Occipital lobe (tissue), 2 donors: ENCODE results near the gene PCK2. TPM values are rescaled to one million over a fixed set of nuclear protein-coding genes. Genes with fewer than 3 reads are reported as not detected.

Experiments
- DNase-seq: peaks from one replicate; lab custom pipeline; 2025; lab: John Stamatoyannopoulos, UW
- total RNA-seq: library from RNA; depleted of rRNA; stranded (reverse); fragments of >200 nt; gene quantifications from one replicate; pipeline ENCODE4 v1.2.3, GENCODE V29; 2014

Gene PCK2
- total RNA-seq, 1 donor from 2014 or later: 1.1 TPM

- no peak for DNase-seq
Observed at GRCh38 chr14:24074625-24075484, 19.3 kb upstream of the PCK2 start.

DNA sequence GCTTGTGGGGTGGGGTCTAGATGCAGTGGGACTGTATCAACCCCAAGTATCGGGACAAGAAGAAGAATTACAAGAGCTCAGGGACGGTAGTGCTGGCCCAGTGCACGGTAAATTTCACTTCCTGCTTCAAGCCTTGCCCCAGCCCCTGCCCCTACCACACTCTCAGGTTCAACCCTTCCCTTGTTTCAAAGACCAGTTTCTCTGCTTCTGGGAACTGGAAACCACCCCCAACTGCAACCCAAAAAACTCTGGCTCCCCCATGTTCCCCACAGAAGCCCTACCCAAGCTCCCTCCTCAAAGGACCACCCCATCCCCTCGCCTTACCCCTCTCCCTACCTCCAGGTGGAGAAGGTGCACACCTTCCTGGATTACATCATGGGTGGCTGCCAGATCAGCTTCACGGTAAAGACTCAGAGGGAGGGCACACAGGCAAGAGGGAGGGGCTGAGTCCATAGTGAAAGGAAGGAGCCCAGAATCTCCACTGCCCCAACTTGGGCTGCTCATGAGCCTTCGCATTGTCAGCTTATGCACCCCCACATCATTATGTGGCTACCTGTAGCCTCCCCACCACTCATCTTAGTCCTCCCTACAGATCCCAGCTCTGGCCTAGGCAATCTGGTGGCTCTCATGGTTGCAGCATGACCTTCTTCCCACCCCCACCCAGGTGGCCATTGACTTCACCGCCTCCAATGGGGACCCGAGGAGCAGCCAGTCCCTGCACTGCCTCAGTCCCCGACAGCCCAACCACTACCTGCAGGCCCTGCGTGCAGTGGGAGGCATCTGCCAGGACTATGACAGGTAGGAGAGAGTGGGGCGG, 18.4 kb upstream of the PCK2 start:
- no peak for DNase-seq

GRCh38 chr14:24076302-24076601, 17.9 kb upstream of the PCK2 start:
- DNase-seq: no peak

GRCh38 chr14:24077086-24077485, 17.0 kb upstream of the PCK2 start:
- no peak for DNase-seq

- no peak for DNase-seq
Observed at GRCh38 chr14:24078146-24078545, 16.0 kb upstream of the PCK2 start.

GRCh38 chr14:24079491-24080141, 14.5 kb upstream of the PCK2 start:
- DNase-seq: no peak

- no peak for DNase-seq
Observed at GRCh38 chr14:24080142-24080530, 14.0 kb upstream of the PCK2 start.

DNA sequence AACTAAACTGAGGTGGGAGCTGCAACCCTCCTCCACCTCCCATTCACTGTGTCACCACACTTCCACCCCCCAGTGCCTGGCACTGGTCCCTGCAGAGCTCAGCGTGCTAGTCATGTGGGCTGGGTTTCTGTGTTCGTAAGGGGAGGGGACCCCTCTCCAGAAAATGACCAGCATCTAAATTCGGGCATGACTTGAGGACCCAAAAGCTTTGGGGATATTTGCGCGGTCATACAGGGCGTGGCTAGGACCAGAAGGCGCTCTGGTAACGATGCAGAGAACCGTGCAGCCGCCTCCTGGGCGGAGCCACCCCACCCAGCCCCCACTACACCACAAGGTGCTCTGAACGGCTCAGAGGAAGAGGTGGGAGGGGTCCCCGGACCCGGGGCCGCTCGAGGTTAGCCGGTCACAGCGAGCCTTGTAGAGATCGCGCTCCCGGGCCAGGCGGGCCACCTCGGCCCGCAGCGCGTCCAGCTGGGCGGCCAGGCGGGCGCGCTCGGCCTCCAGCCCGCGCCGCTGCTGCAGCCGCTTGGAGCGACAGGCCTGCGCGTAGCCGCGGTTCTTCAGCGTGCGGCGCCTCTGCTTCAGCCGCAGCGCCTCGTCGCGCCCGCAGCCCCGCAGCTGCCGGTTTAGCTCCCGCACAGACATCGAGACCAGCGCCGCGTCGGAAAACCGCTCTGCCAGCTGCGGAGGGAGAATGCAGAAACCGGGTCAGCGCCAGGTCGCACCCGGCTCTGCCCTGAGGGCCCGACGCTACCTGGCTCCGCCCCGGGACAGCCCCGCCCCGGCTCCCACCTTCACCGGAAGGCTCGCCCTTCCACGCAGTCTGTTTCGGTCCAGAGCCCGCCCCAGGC, 13.0 kb upstream of the PCK2 start:
- peak; percentile 37 for DNase-seq

GRCh38 chr14:24081739-24082211, 12.3 kb upstream of the PCK2 start:
- DNase-seq: no peak

GRCh38 chr14:24082411-24083080, 11.6 kb upstream of the PCK2 start:
- no peak for DNase-seq

DNA sequence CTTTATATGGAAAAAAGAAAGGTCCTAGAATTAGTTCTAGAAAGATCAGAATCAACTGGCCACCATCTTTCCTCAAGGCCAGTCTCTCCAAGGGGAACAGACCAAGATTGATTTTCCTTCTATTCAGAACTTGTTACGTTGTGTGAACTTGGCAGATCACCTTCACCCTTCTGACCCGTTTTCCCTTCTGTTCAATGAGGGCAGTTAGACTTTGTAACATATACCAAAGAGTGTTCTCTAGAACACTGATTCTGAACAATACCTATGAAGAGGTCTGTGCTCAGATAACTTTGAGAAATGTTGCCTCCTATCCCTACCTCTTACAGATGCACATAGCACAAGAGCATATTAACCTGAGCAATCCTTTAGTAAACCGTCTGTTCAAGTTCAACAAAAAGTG, 10.6 kb upstream of the PCK2 start:
- no peak for DNase-seq

DNA sequence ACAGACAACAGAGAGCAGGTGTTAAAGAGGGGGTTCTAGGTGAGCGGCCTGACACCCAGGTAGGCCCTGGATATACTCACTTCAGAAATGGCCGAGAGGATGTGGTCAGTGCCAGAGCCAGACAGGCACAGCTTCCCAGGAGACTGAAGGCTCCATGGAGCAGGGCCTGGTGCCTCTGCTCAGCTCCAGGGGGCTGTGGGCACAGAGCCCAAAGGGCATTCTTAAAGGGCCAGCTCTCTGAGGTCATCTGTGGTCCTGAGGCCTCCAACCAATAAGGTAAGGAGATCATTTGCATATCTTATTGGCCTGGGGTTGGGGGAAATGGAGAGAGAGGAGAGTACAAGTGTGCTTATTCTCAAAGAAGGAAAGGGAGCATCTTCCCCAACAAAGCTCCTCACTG, 9.7 kb upstream of the PCK2 start:
- DNase-seq: no peak

- DNase-seq: no peak
Observed at GRCh38 chr14:24085215-24085614, 8.9 kb upstream of the PCK2 start.

- DNase-seq: no peak
Observed at GRCh38 chr14:24086193-24086955, 7.7 kb upstream of the PCK2 start.

DNA sequence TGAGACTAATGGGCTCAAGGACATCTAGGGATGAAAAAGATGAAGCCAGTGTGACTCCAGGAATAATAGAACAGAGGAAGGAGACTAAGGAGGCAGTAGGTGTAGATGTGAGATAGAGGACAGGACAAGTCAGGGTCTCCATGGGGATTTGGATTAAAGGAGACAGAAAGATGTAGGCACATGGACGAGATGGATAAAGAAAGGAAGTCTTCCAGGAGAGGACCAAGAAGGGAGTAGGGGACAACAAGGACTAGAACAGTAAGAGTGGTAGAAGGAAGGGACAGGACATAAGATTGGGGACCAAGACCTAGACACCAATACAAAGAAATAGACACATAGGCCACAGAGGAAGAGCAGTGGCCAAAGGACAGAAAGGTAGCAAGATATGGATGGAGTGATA, 7.1 kb upstream of the PCK2 start:
- DNase-seq: no peak

GRCh38 chr14:24088095-24088494, 6.0 kb upstream of the PCK2 start:
- no peak for DNase-seq

GRCh38 chr14:24089890-24090289, 4.2 kb upstream of the PCK2 start:
- DNase-seq: no peak

- DNase-seq: no peak
Observed at GRCh38 chr14:24092110-24092504, 2.0 kb upstream of the PCK2 start.

DNA sequence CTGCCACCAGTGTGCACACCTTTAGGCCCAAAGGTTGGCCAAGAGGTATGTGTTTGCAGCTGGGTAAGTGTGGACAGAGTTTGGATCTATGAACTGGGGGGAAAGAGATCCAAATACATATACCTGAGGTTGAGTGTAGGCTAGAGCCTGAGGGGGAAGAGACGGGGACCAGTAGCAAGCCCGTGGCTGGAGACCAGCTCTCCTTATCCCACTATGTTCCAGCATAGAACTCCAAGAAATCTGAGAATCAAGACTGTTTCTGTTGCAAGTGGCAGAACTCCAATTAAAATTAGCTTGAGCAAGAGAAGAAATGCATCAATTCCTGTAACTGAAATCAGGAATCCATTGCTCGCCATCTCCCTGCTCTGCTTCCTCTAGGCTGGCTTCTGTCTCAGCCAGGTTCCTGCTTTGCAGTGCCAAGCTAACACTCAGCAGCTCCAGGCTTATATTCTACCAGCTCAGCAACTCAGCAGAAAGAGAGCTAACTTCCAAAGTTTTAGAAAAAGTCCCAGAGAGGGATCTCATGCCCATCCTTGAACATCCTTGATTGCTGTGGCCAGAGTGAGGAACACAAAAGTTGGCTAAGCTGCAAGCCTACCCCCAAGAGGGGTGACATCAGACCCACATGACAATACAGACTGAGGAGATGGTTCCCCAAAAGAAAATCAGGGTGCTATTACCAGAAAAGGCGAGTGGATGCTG, 1.5 kb upstream of the PCK2 start:
- DNase-seq: no peak
